H1 (cell line): ENCODE data around the gene ALPK3. TPM values are rescaled to one million over a fixed set of nuclear protein-coding genes. Genes with fewer than 3 reads are reported as not detected.

ENCODE experiments used
- CTCF ChIA-PET: fragments of 300-600 bp; sonication (Branson Sonifier 250); formaldehyde crosslinking; loops from one replicate; lab custom pipeline; 2021; ENCODE audit not compliant: partially characterized antibody; lab: Charles Lee
- POLR2A ChIA-PET: fragments of 300-600 bp; sonication (Branson Sonifier 250); formaldehyde crosslinking; loops from one replicate; lab custom pipeline; 2021; ENCODE audit warnings: inconsistent platforms; ENCODE audit not compliant: partially characterized antibody; lab: Charles Lee
- DNase-seq, 2 experiments: peaks; one replicate each; pipeline versions ENCODE4 v3.0.0 to v3.0.0-alpha.2; 2010 to 2022; ENCODE audit warnings: low spot score in 2 of 2, low read depth in 1 of 2, mixed read lengths in 1 of 2
- FAIRE-seq: peaks from 2 replicates; lab custom pipeline; 2011; peaks lifted over from hg19 to GRCh38; lab: Jason Lieb, UNC
- H2AFZ ChIP-seq: 2 replicates; pipeline ENCODE4 v1.8.1; 2012; ENCODE audit warnings: low read length, inconsistent platforms
- H2AK5ac ChIP-seq: 2 replicates; pipeline ENCODE4 v1.6.1; 2013; ENCODE audit warnings: low read depth, low read length
- H2BK120ac ChIP-seq: replicated peaks from 2 replicates; pipeline ENCODE3; 2013; ENCODE audit warnings: low read depth, low read length, inconsistent platforms
- H2BK12ac ChIP-seq: 2 replicates; pipeline ENCODE4 v1.6.1; 2013; ENCODE audit warnings: low read depth, low read length
- H2BK15ac ChIP-seq: 2 replicates; pipeline ENCODE4 v1.6.1; 2013; ENCODE audit warnings: low read length
- H2BK20ac ChIP-seq: 2 replicates; pipeline ENCODE4 v1.6.1; 2013; ENCODE audit warnings: low read length
- H2BK5ac ChIP-seq: 2 replicates; pipeline ENCODE4 v1.6.1; 2013; ENCODE audit warnings: low read depth, low read length
- H3K14ac ChIP-seq: 2 replicates; pipeline ENCODE4 v1.6.1; 2013; ENCODE audit warnings: inconsistent platforms; ENCODE audit not compliant: insufficient read length
- H3K18ac ChIP-seq: 2 replicates; pipeline ENCODE4 v1.6.1; 2013; ENCODE audit warnings: low read length; ENCODE audit errors: extremely low read depth
- H3K23ac ChIP-seq: 2 replicates; pipeline ENCODE4 v1.6.1; 2013; ENCODE audit warnings: inconsistent platforms; ENCODE audit not compliant: insufficient read length
- H3K23me2 ChIP-seq: 2 replicates; pipeline ENCODE4 v1.6.1; 2013; ENCODE audit warnings: low read depth, low read length
- H3K27ac ChIP-seq: 2 replicates; pipeline ENCODE4 v1.6.1; 2011; ENCODE audit warnings: low read depth, low read length, inconsistent platforms
- H3K27me3 ChIP-seq, 4 experiments: replicated peaks in 1 of 4; 1 replicate in 1 of 4; 2 replicates in 3 of 4; pipeline versions ENCODE4 v1.6.1 to v1.8.1; 2011 to 2013; ENCODE audit warnings: low read length in 3 of 4, mild to moderate bottlenecking in 3 of 4, inconsistent platforms in 2 of 4, mixed read lengths in 2 of 4, moderate library complexity in 1 of 4; ENCODE audit not compliant: control insufficient read depth in 3 of 4, insufficient read depth in 3 of 4; ENCODE audit errors: extremely low read depth in 1 of 4
- H3K36me3 ChIP-seq, 4 experiments: 2 replicates each; pipeline versions ENCODE4 v1.6.1 to v1.8.1; 2011 to 2013; ENCODE audit warnings: mild to moderate bottlenecking in 4 of 4, low read length in 3 of 4, moderate library complexity in 2 of 4, control low read depth in 1 of 4, inconsistent platforms in 1 of 4; ENCODE audit not compliant: insufficient read depth in 4 of 4, control insufficient read depth in 2 of 4
- H3K4ac ChIP-seq: replicated peaks from 2 replicates; pipeline ENCODE3; 2013; ENCODE audit warnings: low read length, low read depth, mixed read lengths, inconsistent platforms; ENCODE audit not compliant: insufficient read length
- H3K4me1 ChIP-seq, 4 experiments: replicated peaks in 1 of 4; 1 replicate in 1 of 4; 2 replicates in 3 of 4; pipeline versions ENCODE4 v1.6.1 to v1.8.1; 2011 to 2013; ENCODE audit warnings: low read length in 3 of 4, inconsistent platforms in 2 of 4, mixed read lengths in 1 of 4; ENCODE audit not compliant: insufficient read depth in 4 of 4, control insufficient read depth in 3 of 4
- H3K4me2 ChIP-seq, 2 experiments: 2 replicates each; pipeline versions ENCODE4 v1.6.1 to v1.8.1; 2011 to 2013; ENCODE audit warnings: low read depth in 2 of 2, low read length in 2 of 2, control low read depth in 1 of 2, inconsistent platforms in 1 of 2, mild to moderate bottlenecking in 1 of 2; ENCODE audit not compliant: insufficient read depth in 1 of 2
- H3K4me3 ChIP-seq, 4 experiments: fragments of 200-600, 300-600 bp in 1 of 4; sonication (generic), shearing (Covaris generic), sonication (Bioruptor Twin) in 1 of 4; 2 replicates each; pipeline versions ENCODE4 v1.5.1 to v1.8.1; 2011 to 2016; ENCODE audit warnings: low read length in 4 of 4, low read depth in 3 of 4, control low read depth in 2 of 4, inconsistent platforms in 2 of 4, mild to moderate bottlenecking in 2 of 4, mixed read lengths in 1 of 4, moderate library complexity in 1 of 4; ENCODE audit not compliant: insufficient read depth in 2 of 4; ENCODE audit errors: extremely low read depth in 1 of 4
- H3K56ac ChIP-seq: replicated peaks from 2 replicates; pipeline ENCODE3; 2013; ENCODE audit warnings: low read depth, mild to moderate bottlenecking, mixed read lengths, low read length, inconsistent platforms; ENCODE audit not compliant: insufficient read length
- H3K79me1 ChIP-seq: 2 replicates; pipeline ENCODE4 v1.6.1; 2013; ENCODE audit warnings: low read depth, low read length, control low read depth
- H3K79me2 ChIP-seq, 2 experiments: 2 replicates each; pipeline versions ENCODE4 v1.6.1 to v1.8.1; 2012 to 2013; ENCODE audit warnings: low read length in 2 of 2, mild to moderate bottlenecking in 2 of 2, inconsistent platforms in 1 of 2; ENCODE audit not compliant: insufficient read depth in 2 of 2, control insufficient read depth in 1 of 2
- H3K9ac ChIP-seq, 4 experiments: replicated peaks in 1 of 4; 1 replicate in 1 of 4; 2 replicates in 3 of 4; pipeline versions ENCODE4 v1.6.1 to v1.8.1; 2011 to 2013; ENCODE audit warnings: low read depth in 3 of 4, low read length in 3 of 4, control low read depth in 2 of 4, mild to moderate bottlenecking in 2 of 4, moderate library complexity in 2 of 4, inconsistent platforms in 1 of 4; ENCODE audit errors: extremely low read depth in 1 of 4
- H3K9me3 ChIP-seq, 2 experiments: 2 replicates each; pipeline versions ENCODE4 v1.6.1 to v1.8.1; 2012 to 2013; ENCODE audit warnings: mild to moderate bottlenecking in 2 of 2, moderate library complexity in 2 of 2, control low read depth in 1 of 2, inconsistent platforms in 1 of 2, low read depth in 1 of 2, low read length in 1 of 2, mixed read lengths in 1 of 2; ENCODE audit not compliant: insufficient read depth in 2 of 2
- H4K20me1 ChIP-seq, 2 experiments: replicated peaks in 1 of 2; 2 replicates each; pipeline versions ENCODE3 to v1.8.1; 2011 to 2013; ENCODE audit warnings: inconsistent platforms in 2 of 2, low read length in 2 of 2, mild to moderate bottlenecking in 1 of 2; ENCODE audit not compliant: insufficient read depth in 2 of 2, control insufficient read depth in 1 of 2
- H4K5ac ChIP-seq: 2 replicates; pipeline ENCODE4 v1.6.1; 2013; ENCODE audit warnings: low read length, low read depth, mixed read lengths, inconsistent platforms; ENCODE audit not compliant: insufficient read length
- H4K8ac ChIP-seq: 2 replicates; pipeline ENCODE4 v1.8.0; 2013; ENCODE audit warnings: mild to moderate bottlenecking, moderate library complexity, low read length, inconsistent platforms; ENCODE audit not compliant: insufficient read depth; ENCODE audit errors: extremely low read depth
- H4K91ac ChIP-seq: replicated peaks from 2 replicates; pipeline ENCODE3; 2013; ENCODE audit warnings: low read length, mixed read lengths, inconsistent platforms; ENCODE audit not compliant: insufficient read length
- BRCA1 ChIP-seq: IDR thresholded peaks from 2 replicates; pipeline ENCODE4 v1.6.1; 2012; ENCODE audit warnings: low read depth, low read length, improper control_type of control experiment
- GABPA ChIP-seq: IDR thresholded peaks from 2 replicates; pipeline ENCODE4 v1.6.1; 2011; ENCODE audit warnings: mild to moderate bottlenecking, low read length, moderate library complexity, borderline replicate concordance; ENCODE audit not compliant: insufficient read depth
- KDM1A ChIP-seq: fragments of 200-600, 300-600 bp; sonication (generic); IDR thresholded peaks from 2 replicates; pipeline ENCODE4 v1.7.1; 2016; ENCODE audit warnings: mild to moderate bottlenecking, low read length, borderline replicate concordance
- KDM4A ChIP-seq: IDR thresholded peaks from one replicate; pipeline ENCODE4 v1.7.1; 2012; ENCODE audit warnings: low read depth, mild to moderate bottlenecking, moderate library complexity, low read length, inconsistent platforms; ENCODE audit not compliant: severe bottlenecking
- MAFK ChIP-seq: IDR thresholded peaks from 2 replicates; pipeline ENCODE4 v1.6.1; 2012; ENCODE audit warnings: low read depth, mild to moderate bottlenecking, improper control_type of control experiment, low read length
- RFX5 ChIP-seq: IDR thresholded peaks from 2 replicates; pipeline ENCODE4 v1.6.1; 2011; ENCODE audit warnings: low read depth, low read length, improper control_type of control experiment, borderline replicate concordance
- SAP30 ChIP-seq: fragments of 300-600 bp; sonication (generic); IDR thresholded peaks from 2 replicates; pipeline ENCODE4 v1.7.1; 2012; ENCODE audit warnings: low read length, moderate library complexity, mild to moderate bottlenecking, inconsistent platforms; ENCODE audit not compliant: insufficient read depth, insufficient replicate concordance
- SIRT6 ChIP-seq: IDR thresholded peaks from one replicate; pipeline ENCODE4 v1.7.1; 2012; ENCODE audit warnings: low read length, inconsistent platforms
- SP1 ChIP-seq: IDR thresholded peaks from 2 replicates; pipeline ENCODE4 v1.6.1; 2011; ENCODE audit warnings: low read depth, low read length
- SP4 ChIP-seq: IDR thresholded peaks from 2 replicates; pipeline ENCODE4 v1.6.1; 2012; ENCODE audit warnings: low read length, inconsistent platforms
- TEAD4 ChIP-seq: IDR thresholded peaks from 2 replicates; pipeline ENCODE4 v1.6.1; 2012; ENCODE audit warnings: low read depth, low read length, inconsistent platforms, mixed read lengths
- WGBS, 2 experiments: shearing (Covaris generic) in 1 of 2; methylation state at CpG; one replicate each; pipeline versions ENCODE4 v1.1.6 to v1.1.7; 2013 to 2015; ENCODE audit warnings: low lambda C conversion rate in 2 of 2, mixed read lengths in 2 of 2, inconsistent platforms in 1 of 2, low coverage in 1 of 2, missing lambda C conversion rate in 1 of 2; ENCODE audit not compliant: insufficient replicate concordance in 2 of 2, insufficient coverage in 1 of 2, insufficient read length in 1 of 2; ENCODE audit errors: extremely low coverage in 1 of 2, missing lambda C conversion rate in 1 of 2; 5-methylcytosine and 5-hydroxymethylcytosine counted together
- polyA plus RNA-seq, 7 experiments: library from polyadenylated mRNA; depleted of rRNA in 3 of 7; stranded (reverse) in 5 of 7; unstranded in 2 of 7; fragments of >200 nt in 5 of 7; fragments of 200-250 nt in 2 of 7; gene quantifications; 1 replicate in 5 of 7; 2 replicates in 1 of 7; 4 replicates in 1 of 7; pipeline versions ENCODE4 v1.2.1 to v1.2.3, GENCODE V29; 2011 to 2013; ENCODE audit warnings: missing spikeins in 2 of 7, mixed read lengths in 2 of 7
- total RNA-seq: library from RNA; stranded (reverse); fragmentation: NEBNext Ultra II Directional; extraction: Animal tissue kit (Norgen Biotek cat#: 25700); gene quantifications from 2 replicates; pipeline ENCODE4 v1.2.1, GENCODE V29; 2021
- TF ChIP-seq, protein P1 (sequence below), 3 experiments: IDR thresholded peaks; 1 replicate in 2 of 3; 2 replicates in 1 of 3; pipeline versions ENCODE4 v1.5.1 to v1.6.1; 2011; ENCODE audit warnings: low read length in 3 of 3, mild to moderate bottlenecking in 3 of 3, inconsistent platforms in 2 of 3, low read depth in 1 of 3, moderate library complexity in 1 of 3; ENCODE audit not compliant: insufficient read depth in 1 of 3; ENCODE audit errors: control extremely low read depth in 1 of 3

Gene ALPK3
- total and polyA plus RNA-seq, 2 of the 8 experiments (the other 6 are each of a cell fraction or from before 2014, with no cell fraction given) = 4.4 to 19.2 TPM

GRCh38 chr15:84831613-84832012 is 14.5 kb downstream of the ALPK3 start:
- Histone ChIP-seq H2BK5ac (no peak overlapping the region), H3K4me2 (no peak overlapping the region), H3K79me2 (no peaks in the 10 kb centered on the region), H3K4me1 (peaks cover 0 to 2% (median 0%) of the 10 kb centered on the region in 4 experiments; a peak in 1 of 7 replicates), H3K14ac (no peak overlapping the region), H3K23ac (no peak overlapping the region), H3K23me2 (no peaks in the 10 kb centered on the region), H2BK15ac (no peak overlapping the region), H4K91ac (no peak overlapping the region), H3K9me3 (no peaks in the 10 kb centered on the region), H4K20me1 (peaks cover 1 to 2% of the 10 kb centered on the region in 2 experiments), H2AK5ac (no peak overlapping the region), H2BK20ac (no peak overlapping the region), H3K27ac (no peak overlapping the region), H2BK12ac (no peak overlapping the region), H3K18ac (no peak overlapping the region), H3K4ac (no peak overlapping the region), H2AFZ (no peak overlapping the region), H3K56ac (no peak overlapping the region), H3K27me3 (no peaks in the 10 kb centered on the region), H2BK120ac (no peak overlapping the region), H3K79me1 (no peaks in the 10 kb centered on the region), H3K36me3 (peaks cover 0 to 5% (median 1%) of the 10 kb centered on the region in 4 experiments; a peak in 1 of 8 replicates), H3K9ac (no peak overlapping the region), H4K8ac (no peak overlapping the region), H3K4me3 (no peak overlapping the region), H4K5ac (no peak overlapping the region)
- ChIA-PET POLR2A (interaction anchor here (1.2 to 1.4 kb wide), 2 partner anchors 14 to 15 kb away, joined by 3 read pairs; partner anchors contain the start of gene ALPK3), CTCF (interaction anchor here (0.5 to 9.2 kb wide), 8 partner anchors 8 to 173 kb away, joined by 3 to 89 read pairs (median 5); no protein-coding TSS in a partner anchor)
- DNase-seq (no peak), FAIRE-seq (no peak)
- TF ChIP-seq, protein P1, sequence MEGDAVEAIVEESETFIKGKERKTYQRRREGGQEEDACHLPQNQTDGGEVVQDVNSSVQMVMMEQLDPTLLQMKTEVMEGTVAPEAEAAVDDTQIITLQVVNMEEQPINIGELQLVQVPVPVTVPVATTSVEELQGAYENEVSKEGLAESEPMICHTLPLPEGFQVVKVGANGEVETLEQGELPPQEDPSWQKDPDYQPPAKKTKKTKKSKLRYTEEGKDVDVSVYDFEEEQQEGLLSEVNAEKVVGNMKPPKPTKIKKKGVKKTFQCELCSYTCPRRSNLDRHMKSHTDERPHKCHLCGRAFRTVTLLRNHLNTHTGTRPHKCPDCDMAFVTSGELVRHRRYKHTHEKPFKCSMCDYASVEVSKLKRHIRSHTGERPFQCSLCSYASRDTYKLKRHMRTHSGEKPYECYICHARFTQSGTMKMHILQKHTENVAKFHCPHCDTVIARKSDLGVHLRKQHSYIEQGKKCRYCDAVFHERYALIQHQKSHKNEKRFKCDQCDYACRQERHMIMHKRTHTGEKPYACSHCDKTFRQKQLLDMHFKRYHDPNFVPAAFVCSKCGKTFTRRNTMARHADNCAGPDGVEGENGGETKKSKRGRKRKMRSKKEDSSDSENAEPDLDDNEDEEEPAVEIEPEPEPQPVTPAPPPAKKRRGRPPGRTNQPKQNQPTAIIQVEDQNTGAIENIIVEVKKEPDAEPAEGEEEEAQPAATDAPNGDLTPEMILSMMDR (IDR thresholded peaks at IDR 0.05; ENCODE audit: control extremely low read depth in 1 of 3, insufficient read depth in 1 of 3, low read depth in 1 of 3, low read length in 3 of 3) = no peak
- TF ChIP-seq MAFK = no peak
- no peak for TF ChIP-seq TEAD4
- TF ChIP-seq SAP30 = no peak
- TF ChIP-seq SP1 = no peak
- no peak for TF ChIP-seq KDM4A
- no peak for TF ChIP-seq KDM1A
- no peak for TF ChIP-seq RFX5
- TF ChIP-seq SIRT6 = no peak
- TF ChIP-seq SP4 = no peak
- TF ChIP-seq GABPA = no peak
- no peak for TF ChIP-seq BRCA1
- WGBS, 2 experiments = 87% methylated on average over 2 of the region's 2 CpGs; no CpG with 5 or more reads in 1 of the 2 experiments
